Uterus (tissue), 4 donors: ENCODE data around the gene UBASH3B. TPM values are rescaled to one million over a fixed set of nuclear protein-coding genes. Genes with fewer than 3 reads are reported as not detected.

Experiments
- DNase-seq, 2 donors: peaks; one replicate each; pipeline ENCODE4 v3.0.0-alpha.2; 2019 to 2020
- H3K27ac ChIP-seq, 2 donors: fragments of 200-600 bp; sonication (generic); 1 replicate in 1 of 2; 2 replicates in 1 of 2; pipeline ENCODE4 v1.5.1; 2016 to 2018
- H3K27me3 ChIP-seq, 2 donors: fragments of 200-600 bp; sonication (generic); one replicate each; pipeline ENCODE4 v1.5.1; 2018 to 2019; ENCODE audit warnings: control low read depth in 1 of 2
- H3K36me3 ChIP-seq, 2 donors: fragments of 200-600 bp; sonication (generic); one replicate each; pipeline ENCODE4 v1.5.1; 2019; ENCODE audit warnings: control low read depth in 1 of 2
- H3K4me1 ChIP-seq, 2 donors: fragments of 200-600 bp; sonication (generic); one replicate each; pipeline ENCODE4 v1.5.1; 2018 to 2019; ENCODE audit warnings: control low read depth in 1 of 2
- H3K4me3 ChIP-seq, 2 donors: fragments of 200-600 bp; sonication (generic); 1 replicate in 1 of 2; 2 replicates in 1 of 2; pipeline ENCODE4 v1.5.1; 2018 to 2019; ENCODE audit warnings: mild to moderate bottlenecking in 1 of 2
- H3K9me3 ChIP-seq, 2 donors: fragments of 200-600 bp; sonication (generic); one replicate each; pipeline ENCODE4 v1.5.1; 2019; ENCODE audit warnings: control low read depth in 1 of 2
- POLR2A ChIP-seq, 2 donors: fragments of 450-650 bp; IDR thresholded peaks; one replicate each; pipeline ENCODE4 v1.6.1; 2016; ENCODE audit warnings: antibody characterized with exemption in 2 of 2, mild to moderate bottlenecking in 1 of 2, moderate library complexity in 1 of 2
- intact Hi-C: fragments of 100-400 bp; cut with DNase I; formaldehyde crosslinking; loops from one replicate; pipeline ENCODE4 v1.15.1; 2023; ENCODE audit warnings: low total_unique reads
- total RNA-seq, 4 donors: library from RNA; depleted of rRNA in 3 of 4; stranded (reverse); fragments of >200 nt in 3 of 4; gene quantifications; one replicate each; pipeline versions ENCODE4 v1.1.0 to v1.2.4, GENCODE V29; 2014 to 2023
- TF ChIP-seq, protein P1 (sequence below), 4 experiments: fragments of 200-600 bp in 2 of 4; fragments of 450-650 bp in 2 of 4; sonication (generic) in 2 of 4; IDR thresholded peaks; one replicate each; pipeline ENCODE4 v1.5.1; 2016 to 2019; ENCODE audit warnings: antibody characterized with exemption in 4 of 4, mild to moderate bottlenecking in 2 of 4, moderate library complexity in 1 of 4
- donor health status: DM: yes; HTN: yes; CAD: no.

The UBASH3B gene
- total RNA-seq, 4 donors from 2014 or later = under 0.01 to 5.8 (median 2.0) TPM

DNA sequence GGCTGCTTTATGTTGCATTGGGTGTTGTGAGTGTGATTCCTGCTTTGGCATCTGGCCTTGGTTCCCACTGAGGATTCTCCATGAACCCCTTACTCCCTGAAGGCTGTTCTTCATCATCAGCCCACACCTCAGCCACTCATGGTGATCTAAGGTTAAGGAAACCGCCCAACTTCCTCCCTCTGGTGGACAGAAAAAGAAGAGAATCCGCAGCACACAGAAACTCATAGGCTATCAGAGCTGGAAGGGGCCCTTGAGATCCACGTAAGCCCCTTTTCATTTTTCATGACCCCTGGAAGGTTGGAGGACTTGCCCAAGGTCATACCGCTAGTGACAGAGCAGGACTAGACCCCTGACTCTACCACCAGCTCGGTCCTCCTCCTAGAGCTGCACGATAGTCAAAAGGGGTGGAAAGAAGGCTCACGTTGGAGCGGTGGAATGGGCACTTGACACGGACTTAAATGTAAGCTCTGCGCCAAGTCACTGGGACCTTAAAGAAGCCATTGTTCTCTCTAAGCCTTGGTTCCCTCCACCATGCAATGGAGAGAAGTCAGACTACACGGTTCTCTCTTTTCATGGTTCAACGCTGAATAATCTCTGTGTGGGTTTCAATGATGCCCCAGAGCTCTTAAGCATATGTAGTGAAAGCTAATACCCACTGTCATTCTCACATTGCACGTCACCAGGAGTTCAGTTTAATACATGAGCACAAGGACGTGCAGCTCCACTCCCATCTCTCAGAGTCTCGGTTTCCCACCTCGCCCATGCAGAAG, 99.2 kb downstream of the UBASH3B start:
- Histone ChIP-seq H3K9me3 (no peaks in the 10 kb centered on the region), H3K4me3 (no peak overlapping the region), H3K27ac (no peak overlapping the region), H3K36me3 (no peaks in the 10 kb centered on the region), H3K4me1 (no peaks in the 10 kb centered on the region), H3K27me3 (no peaks in the 10 kb centered on the region)
- DNase-seq = no peak
- TF ChIP-seq, protein P1, sequence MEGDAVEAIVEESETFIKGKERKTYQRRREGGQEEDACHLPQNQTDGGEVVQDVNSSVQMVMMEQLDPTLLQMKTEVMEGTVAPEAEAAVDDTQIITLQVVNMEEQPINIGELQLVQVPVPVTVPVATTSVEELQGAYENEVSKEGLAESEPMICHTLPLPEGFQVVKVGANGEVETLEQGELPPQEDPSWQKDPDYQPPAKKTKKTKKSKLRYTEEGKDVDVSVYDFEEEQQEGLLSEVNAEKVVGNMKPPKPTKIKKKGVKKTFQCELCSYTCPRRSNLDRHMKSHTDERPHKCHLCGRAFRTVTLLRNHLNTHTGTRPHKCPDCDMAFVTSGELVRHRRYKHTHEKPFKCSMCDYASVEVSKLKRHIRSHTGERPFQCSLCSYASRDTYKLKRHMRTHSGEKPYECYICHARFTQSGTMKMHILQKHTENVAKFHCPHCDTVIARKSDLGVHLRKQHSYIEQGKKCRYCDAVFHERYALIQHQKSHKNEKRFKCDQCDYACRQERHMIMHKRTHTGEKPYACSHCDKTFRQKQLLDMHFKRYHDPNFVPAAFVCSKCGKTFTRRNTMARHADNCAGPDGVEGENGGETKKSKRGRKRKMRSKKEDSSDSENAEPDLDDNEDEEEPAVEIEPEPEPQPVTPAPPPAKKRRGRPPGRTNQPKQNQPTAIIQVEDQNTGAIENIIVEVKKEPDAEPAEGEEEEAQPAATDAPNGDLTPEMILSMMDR (IDR thresholded peaks at IDR 0.05) = peak in 1 of 4 experiments; percentile 6
- no peak for TF ChIP-seq POLR2A (IDR thresholded peaks at IDR 0.05)
- intact Hi-C loops = no loop called here

DNA sequence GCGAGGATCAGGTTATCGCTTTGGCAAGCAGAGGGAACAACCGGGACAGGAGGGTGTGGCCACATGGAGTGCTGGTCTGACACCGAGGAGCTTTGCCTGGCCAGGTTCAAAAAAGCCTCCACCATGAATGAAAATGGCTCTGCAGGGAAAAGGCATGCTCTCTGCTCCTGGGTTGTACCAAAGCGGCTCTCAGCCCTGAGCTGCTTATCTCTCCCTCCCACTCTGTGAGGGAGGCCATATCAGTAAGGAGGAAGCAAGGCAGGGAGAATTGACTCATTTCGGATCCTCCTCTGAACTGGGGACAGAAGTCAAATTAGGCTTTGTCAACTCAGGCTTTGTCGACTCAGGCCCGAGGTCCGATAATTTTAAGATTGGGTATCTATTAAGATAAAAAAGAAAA, 99.9 kb downstream of the UBASH3B start:
- Histone ChIP-seq H3K4me1 (no peaks in the 10 kb centered on the region), H3K27me3 (no peaks in the 10 kb centered on the region), H3K4me3 (no peak overlapping the region), H3K27ac (no peak overlapping the region), H3K36me3 (no peaks in the 10 kb centered on the region), H3K9me3 (no peaks in the 10 kb centered on the region)
- no peak for DNase-seq
- intact Hi-C loops = no loop called here
- TF ChIP-seq, protein P1 (IDR thresholded peaks at IDR 0.05) = no peak
- no peak for TF ChIP-seq POLR2A (IDR thresholded peaks at IDR 0.05)

DNA sequence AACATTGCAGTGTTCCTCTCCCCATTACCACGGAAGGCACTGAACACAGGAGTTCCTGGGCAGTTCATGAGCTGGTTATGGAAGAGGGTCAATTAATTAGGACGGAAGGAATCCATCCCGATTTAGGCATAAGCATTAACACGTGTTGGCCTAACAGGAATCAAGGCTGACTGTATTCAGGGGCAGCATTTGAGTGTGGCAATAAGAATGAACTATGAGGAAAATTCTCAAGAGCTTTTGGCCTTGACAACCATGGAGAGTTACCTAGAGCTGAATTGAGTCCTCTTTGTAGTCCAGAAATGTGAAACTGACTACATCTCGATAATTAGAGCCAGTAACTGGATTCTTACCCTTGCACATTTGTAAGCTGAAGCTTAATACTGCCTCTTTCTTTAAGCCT, 100.4 kb downstream of the UBASH3B start:
- Histone ChIP-seq H3K27me3 (no peaks in the 10 kb centered on the region), H3K27ac (no peak overlapping the region), H3K4me3 (no peak overlapping the region), H3K4me1 (no peaks in the 10 kb centered on the region), H3K36me3 (no peaks in the 10 kb centered on the region), H3K9me3 (no peaks in the 10 kb centered on the region)
- no peak for DNase-seq
- TF ChIP-seq, protein P1 (IDR thresholded peaks at IDR 0.05) = no peak
- TF ChIP-seq POLR2A (IDR thresholded peaks at IDR 0.05) = no peak
- intact Hi-C loops = no loop called here

DNA sequence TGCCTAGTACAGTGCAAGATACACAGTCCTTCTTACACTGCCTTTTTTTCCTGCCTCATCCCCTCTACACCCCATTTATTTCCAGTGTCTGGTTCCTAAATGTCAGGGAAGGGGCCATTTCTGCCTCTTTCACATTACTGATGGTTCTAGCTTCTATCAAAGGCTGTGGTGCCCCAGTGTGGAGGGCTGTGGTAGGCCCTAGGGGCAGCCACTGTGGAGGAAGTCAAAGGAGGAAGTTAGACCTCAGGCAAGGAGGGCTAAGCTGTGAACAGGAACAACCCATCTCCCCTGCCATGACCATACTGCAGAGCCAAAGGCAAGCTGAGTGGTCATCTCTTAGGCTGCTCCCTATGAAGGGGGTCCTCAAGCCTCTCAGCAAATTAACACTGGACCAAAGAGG, 100.9 kb downstream of the UBASH3B start:
- DNase-seq = no peak

DNA sequence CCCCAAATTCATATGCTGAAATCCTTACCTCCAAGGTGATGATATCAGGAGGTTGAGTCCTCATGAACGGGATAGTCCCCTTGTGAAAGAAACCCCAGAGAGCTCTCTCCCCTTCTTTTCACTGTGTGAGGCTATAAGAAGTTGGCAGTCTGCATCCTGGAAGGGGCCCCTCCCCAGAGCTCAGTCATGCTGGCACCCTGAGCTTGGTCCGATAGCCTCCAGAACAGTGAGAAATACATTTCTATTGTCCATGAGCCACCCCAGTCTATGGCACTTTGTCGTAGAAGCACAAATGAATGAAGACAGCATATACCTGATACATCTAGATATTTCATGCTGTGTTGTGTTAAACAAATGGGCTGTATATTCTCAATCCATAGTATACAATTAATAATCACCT, 101.7 kb downstream of the UBASH3B start:
- H3K4me1 ChIP-seq = no peaks in the 10 kb centered on the region
- no peak overlapping the region for H3K27ac ChIP-seq
- no peaks in the 10 kb centered on the region for H3K9me3 ChIP-seq
- H3K27me3 ChIP-seq = no peaks in the 10 kb centered on the region
- TF ChIP-seq POLR2A (IDR thresholded peaks at IDR 0.05) = no peak
- TF ChIP-seq, protein P1 (IDR thresholded peaks at IDR 0.05) = no peak
- no peak overlapping the region for H3K4me3 ChIP-seq
- DNase-seq = no peak
- intact Hi-C loops = no loop called here
- H3K36me3 ChIP-seq = no peaks in the 10 kb centered on the region

More for the DNA sequence above, 100.9 kb downstream of the UBASH3B start:
- intact Hi-C loops = no loop called here
- H3K4me1 ChIP-seq = no peaks in the 10 kb centered on the region
- no peaks in the 10 kb centered on the region for H3K27me3 ChIP-seq
- no peaks in the 10 kb centered on the region for H3K36me3 ChIP-seq
- no peak for TF ChIP-seq POLR2A (IDR thresholded peaks at IDR 0.05)
- H3K4me3 ChIP-seq = no peak overlapping the region
- H3K27ac ChIP-seq = no peak overlapping the region
- no peaks in the 10 kb centered on the region for H3K9me3 ChIP-seq
